Measurements from ENCODE around the gene URB1.
A peak's percentile ranks its signal among the peaks of the same experiment; 100 is the strongest.
"Not testable (repeated sequence)": the region's sequence is repeated elsewhere in the genome, so short reads cannot be mapped to it uniquely, and the experiment has no call there.

Gene URB1

GRCh38 chr21:32377506-32377905 lies 15.3 kb downstream of the URB1 start:
- H3K4me3 ChIP-seq (ENCODE audit: low read depth, low read length) = no peak overlapping the region
- TF ChIP-seq, protein P1, sequence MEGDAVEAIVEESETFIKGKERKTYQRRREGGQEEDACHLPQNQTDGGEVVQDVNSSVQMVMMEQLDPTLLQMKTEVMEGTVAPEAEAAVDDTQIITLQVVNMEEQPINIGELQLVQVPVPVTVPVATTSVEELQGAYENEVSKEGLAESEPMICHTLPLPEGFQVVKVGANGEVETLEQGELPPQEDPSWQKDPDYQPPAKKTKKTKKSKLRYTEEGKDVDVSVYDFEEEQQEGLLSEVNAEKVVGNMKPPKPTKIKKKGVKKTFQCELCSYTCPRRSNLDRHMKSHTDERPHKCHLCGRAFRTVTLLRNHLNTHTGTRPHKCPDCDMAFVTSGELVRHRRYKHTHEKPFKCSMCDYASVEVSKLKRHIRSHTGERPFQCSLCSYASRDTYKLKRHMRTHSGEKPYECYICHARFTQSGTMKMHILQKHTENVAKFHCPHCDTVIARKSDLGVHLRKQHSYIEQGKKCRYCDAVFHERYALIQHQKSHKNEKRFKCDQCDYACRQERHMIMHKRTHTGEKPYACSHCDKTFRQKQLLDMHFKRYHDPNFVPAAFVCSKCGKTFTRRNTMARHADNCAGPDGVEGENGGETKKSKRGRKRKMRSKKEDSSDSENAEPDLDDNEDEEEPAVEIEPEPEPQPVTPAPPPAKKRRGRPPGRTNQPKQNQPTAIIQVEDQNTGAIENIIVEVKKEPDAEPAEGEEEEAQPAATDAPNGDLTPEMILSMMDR (IDR thresholded peaks at IDR 0.05; ENCODE audit: low read depth, low read length) = no peak
- TF ChIP-seq POLR2A (IDR thresholded peaks at IDR 0.05; ENCODE audit: extremely low read depth, insufficient read length) (no peak), MAX (IDR thresholded peaks at IDR 0.05; ENCODE audit: low read depth, low read length) (no peak), MYC (IDR thresholded peaks at IDR 0.05; ENCODE audit: low read depth, low read length) (no peak)
- no peak for DNase-seq (ENCODE audit: low read depth)

- H3K4me3 ChIP-seq (ENCODE audit: low read depth, low read length) = no peak overlapping the region
- TF ChIP-seq MYC (IDR thresholded peaks at IDR 0.05; ENCODE audit: low read depth, low read length) (no peak), MAX (IDR thresholded peaks at IDR 0.05; ENCODE audit: low read depth, low read length) (no peak), POLR2A (IDR thresholded peaks at IDR 0.05; ENCODE audit: extremely low read depth, insufficient read length) (no peak)
- TF ChIP-seq, protein P1 (IDR thresholded peaks at IDR 0.05; ENCODE audit: low read depth, low read length) = no peak
- DNase-seq (ENCODE audit: low read depth) = no peak
Observed at GRCh38 chr21:32372755-32373154, 20.1 kb downstream of the URB1 start.

DNA sequence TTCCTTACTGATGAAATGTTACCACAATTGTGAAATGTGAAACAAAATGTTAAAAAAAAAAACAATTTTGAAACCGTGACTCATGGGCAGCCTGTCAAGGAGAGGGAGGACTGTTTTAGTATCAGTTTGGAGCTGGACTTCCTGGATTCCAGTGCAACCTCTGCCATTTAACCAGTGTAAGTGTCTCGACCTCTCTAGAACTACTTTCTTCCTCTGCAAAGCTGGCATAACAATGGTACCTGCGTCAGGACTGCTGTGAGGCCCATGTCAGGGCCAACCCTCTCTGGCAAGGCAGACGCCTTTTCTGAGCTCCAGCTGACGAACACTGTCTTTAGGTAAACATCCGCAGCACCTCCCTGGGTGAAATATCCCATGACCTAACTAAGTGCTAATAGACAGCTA lies 20.9 kb downstream of the URB1 start:
- peak; percentile 20 for DNase-seq (ENCODE audit: low read depth)
- no peak overlapping the region for H3K4me3 ChIP-seq (ENCODE audit: low read depth, low read length)
- TF ChIP-seq MYC (IDR thresholded peaks at IDR 0.05; ENCODE audit: low read depth, low read length) (no peak), POLR2A (IDR thresholded peaks at IDR 0.05; ENCODE audit: extremely low read depth, insufficient read length) (no peak), MAX (IDR thresholded peaks at IDR 0.05; ENCODE audit: low read depth, low read length) (no peak)
- TF ChIP-seq, protein P1 (IDR thresholded peaks at IDR 0.05; ENCODE audit: low read depth, low read length) = no peak

DNA sequence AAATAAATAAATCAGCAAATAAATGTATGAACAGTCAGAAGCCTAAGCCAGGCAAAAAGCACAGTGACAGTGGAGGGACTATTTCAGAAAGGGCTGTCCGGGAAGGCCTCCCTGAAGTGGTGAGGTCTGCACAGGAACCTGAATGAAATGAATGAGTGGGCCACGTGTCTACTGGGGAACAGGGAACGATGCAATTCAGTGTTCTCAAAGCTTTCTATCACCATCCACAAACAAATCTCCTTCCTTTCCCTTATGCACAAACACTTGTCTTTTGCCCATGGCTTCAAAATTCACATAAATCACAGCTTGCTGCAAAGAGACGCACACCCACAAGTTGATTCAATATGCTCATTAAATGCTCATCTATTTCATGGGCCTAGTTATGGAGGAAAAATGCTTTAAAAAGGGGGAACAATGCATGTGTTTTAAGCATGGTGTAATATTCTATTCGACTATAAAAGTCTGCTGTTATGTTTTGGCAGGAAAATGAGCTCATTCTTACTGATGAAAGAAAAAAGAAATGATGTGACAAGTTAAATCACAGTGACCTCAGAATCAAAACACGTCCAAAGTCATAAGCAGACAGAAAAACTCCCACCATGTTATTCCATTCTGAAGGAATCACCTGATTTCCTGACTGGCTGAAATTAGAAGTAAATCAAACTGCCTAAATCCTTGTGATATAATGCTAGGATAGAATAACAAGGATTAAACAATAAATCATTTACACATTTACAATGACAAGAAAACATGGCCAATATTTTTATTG lies 21.6 kb downstream of the URB1 start:
- no peak for TF ChIP-seq MYC (IDR thresholded peaks at IDR 0.05; ENCODE audit: low read depth, low read length)
- TF ChIP-seq, protein P1 (IDR thresholded peaks at IDR 0.05; ENCODE audit: low read depth, low read length) = no peak
- no peak for TF ChIP-seq POLR2A (IDR thresholded peaks at IDR 0.05; ENCODE audit: extremely low read depth, insufficient read length)
- DNase-seq (ENCODE audit: low read depth) = no peak
- no peak overlapping the region for H3K4me3 ChIP-seq (ENCODE audit: low read depth, low read length)

DNA sequence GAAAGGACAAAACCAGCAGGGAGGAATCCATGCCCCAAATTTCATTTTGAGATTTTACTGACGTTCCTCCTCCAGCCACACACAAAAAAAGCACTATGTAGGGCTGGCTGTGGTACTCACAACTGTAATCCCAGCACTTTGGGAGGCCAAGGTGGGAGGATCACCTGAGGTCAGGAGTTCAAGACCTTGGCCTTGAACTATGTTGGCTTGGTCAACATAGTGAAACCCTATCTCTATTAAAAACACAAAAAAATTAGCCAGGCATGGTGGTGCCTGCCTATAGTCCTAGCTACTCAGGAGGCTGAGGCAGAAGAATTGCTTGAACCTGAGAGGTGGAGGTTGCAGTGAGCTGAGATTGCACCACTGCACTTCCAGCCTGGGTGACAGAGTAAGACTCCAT lies 23.9 kb downstream of the URB1 start:
- not testable (repeated sequence) for DNase-seq (ENCODE audit: low read depth)

DNA sequence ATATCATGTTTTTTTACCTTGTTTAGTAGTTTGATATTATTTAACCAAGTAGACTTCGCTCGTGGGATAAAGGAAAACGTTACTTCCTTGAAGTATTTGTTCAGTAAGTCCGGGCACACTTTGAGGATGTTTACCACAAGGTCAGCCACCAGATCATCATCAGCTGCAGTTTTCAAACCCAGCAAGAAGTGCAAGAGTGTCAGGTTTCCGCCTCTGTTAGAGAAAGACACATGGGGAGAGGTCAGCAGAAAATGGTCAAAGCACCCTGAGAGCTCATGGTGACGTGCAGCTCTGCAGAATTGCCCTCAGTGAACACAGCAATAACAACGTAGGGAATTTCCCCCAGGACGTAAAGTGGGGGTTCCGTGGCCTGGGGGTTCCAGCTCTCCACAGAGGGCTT lies 24.4 kb downstream of the URB1 start:
- TF ChIP-seq, protein P1 (IDR thresholded peaks at IDR 0.05; ENCODE audit: low read depth, low read length) = no peak
- no peak for TF ChIP-seq MAX (IDR thresholded peaks at IDR 0.05; ENCODE audit: low read depth, low read length)
- no peak for TF ChIP-seq POLR2A (IDR thresholded peaks at IDR 0.05; ENCODE audit: extremely low read depth, insufficient read length)
- TF ChIP-seq MYC (IDR thresholded peaks at IDR 0.05; ENCODE audit: low read depth, low read length) = no peak
- DNase-seq (ENCODE audit: low read depth) = no peak
- H3K4me3 ChIP-seq (ENCODE audit: low read depth, low read length) = no peak overlapping the region

More for the DNA sequence above, 23.9 kb downstream of the URB1 start:
- not testable (repeated sequence) for H3K4me3 ChIP-seq (ENCODE audit: low read depth, low read length)

All from NB4 (cell line).